Right cardiac atrium (tissue), 5 donors: ENCODE data around the gene TSPAN31. TPM values are rescaled to one million over a fixed set of nuclear protein-coding genes. Genes with fewer than 3 reads are reported as not detected.

Experiments used
- ATAC-seq, 2 donors: fragments of 200-7000 bp; cut with Tn5 transposase; one replicate each; pipeline versions ENCODE4 v1.8.0 to v1.9.1; 2020; ENCODE audit warnings: moderate library complexity in 2 of 2, mild to moderate bottlenecking in 1 of 2
- DNase-seq, 3 donors: peaks; one replicate each; pipeline ENCODE4 v3.0.0-alpha.2; 2020
- H3K27ac ChIP-seq: one replicate; pipeline ENCODE4 v1.5.1; 2013; ENCODE audit warnings: mild to moderate bottlenecking, low read length, control low read depth, moderate library complexity
- H3K27me3 ChIP-seq: one replicate; pipeline ENCODE4 v1.6.1; 2013; ENCODE audit not compliant: control insufficient read depth, insufficient read depth
- H3K4me1 ChIP-seq: one replicate; pipeline ENCODE4 v1.6.1; 2013; ENCODE audit warnings: low read length; ENCODE audit not compliant: control insufficient read depth, insufficient read depth
- H3K4me3 ChIP-seq: one replicate; pipeline ENCODE4 v1.5.1; 2013; ENCODE audit warnings: low read length, control low read depth
- H3K9me3 ChIP-seq: one replicate; pipeline ENCODE4 v1.6.1; 2013; ENCODE audit warnings: low read length; ENCODE audit not compliant: control insufficient read depth
- WGBS: extraction: QIAGEN DNeasy Blood & Tissue Kit; methylation state at CpG from one replicate; pipeline ENCODE4 v1.1.7; 2013; 5-methylcytosine and 5-hydroxymethylcytosine counted together
- intact Hi-C, 4 donors: fragments of 100-400 bp; cut with DNase I; formaldehyde crosslinking; loops; one replicate each; pipeline versions ENCODE4 v1.11.0 to v1.14.0; 2022 to 2023
- polyA plus RNA-seq: library from polyadenylated mRNA; stranded (reverse); fragments of 200-250 nt; gene quantifications from one replicate; pipeline ENCODE4 v1.2.3, GENCODE V29; 2013
- total RNA-seq, 4 donors: library from RNA; stranded (reverse); fragmentation: NEBNext Ultra II Directional; extraction: Animal tissue kit (Norgen Biotek cat#: 25700); gene quantifications; one replicate each; pipeline ENCODE4 v1.2.1, GENCODE V29; 2021
- donor health status: healthy with polysubstance abuse.
- donor health status: DM: no; HTN: yes; CAD: no.
- donor health status: DM: no; HTN: no; CAD: no.
- donor health status: DM: no; HTN: yes; CAD: no; lungs with severe emphysema.
- donor health status: DM: yes; HTN: yes; CAD: no.

Gene TSPAN31
- total and polyA plus RNA-seq, 5 donors = 31.5 to 43.9 (median 35.2) TPM

DNA sequence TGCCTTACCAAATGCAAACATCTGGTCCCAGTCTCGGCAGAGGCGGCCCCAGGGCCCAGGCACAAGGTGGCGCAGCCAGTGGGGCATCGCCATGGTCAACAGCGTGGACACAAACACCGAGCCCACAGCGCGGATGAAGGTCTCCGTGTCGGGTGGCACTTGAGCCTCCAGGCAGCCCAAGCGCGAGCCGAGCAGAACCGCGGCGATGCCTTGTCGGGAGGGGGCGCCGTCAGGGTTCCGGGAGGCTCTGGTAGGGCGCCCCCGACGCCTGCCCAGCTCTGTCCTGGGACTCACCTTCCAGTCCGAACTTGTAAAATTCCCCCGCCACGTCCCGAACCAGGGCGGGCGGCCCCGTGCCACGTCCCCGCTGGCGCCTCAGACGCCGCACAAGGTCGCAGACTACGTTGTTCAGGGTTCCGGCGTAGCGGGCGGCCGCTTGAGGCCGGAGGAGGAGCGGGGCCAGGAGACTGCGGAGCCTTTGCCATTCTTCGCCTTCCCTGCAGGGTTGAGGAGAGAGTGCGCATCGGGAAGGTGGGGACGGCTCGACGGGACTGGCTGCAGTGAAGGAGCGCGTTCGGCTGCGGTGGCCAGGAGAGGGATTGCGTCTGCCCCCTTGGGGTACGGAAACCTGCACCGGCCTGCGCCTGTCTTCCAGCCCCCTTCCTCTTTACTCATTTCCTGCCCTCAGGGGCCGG is 20.3 kb downstream of the TSPAN31 start:
- Histone ChIP-seq H3K4me3 (peak overlapping the region; percentile 14), H3K4me1 (peaks cover 4% of the 10 kb centered on the region), H3K27ac (no peak overlapping the region), H3K27me3 (no peaks in the 10 kb centered on the region), H3K9me3 (no peaks in the 10 kb centered on the region)
- WGBS = 1% methylated on average over 60 of the region's 60 CpGs
- intact Hi-C loops = no loop called here
- DNase-seq (peak in 2 of 3 donors; percentile 73 to 74), ATAC-seq (peak; percentile 36 to 54)

DNA sequence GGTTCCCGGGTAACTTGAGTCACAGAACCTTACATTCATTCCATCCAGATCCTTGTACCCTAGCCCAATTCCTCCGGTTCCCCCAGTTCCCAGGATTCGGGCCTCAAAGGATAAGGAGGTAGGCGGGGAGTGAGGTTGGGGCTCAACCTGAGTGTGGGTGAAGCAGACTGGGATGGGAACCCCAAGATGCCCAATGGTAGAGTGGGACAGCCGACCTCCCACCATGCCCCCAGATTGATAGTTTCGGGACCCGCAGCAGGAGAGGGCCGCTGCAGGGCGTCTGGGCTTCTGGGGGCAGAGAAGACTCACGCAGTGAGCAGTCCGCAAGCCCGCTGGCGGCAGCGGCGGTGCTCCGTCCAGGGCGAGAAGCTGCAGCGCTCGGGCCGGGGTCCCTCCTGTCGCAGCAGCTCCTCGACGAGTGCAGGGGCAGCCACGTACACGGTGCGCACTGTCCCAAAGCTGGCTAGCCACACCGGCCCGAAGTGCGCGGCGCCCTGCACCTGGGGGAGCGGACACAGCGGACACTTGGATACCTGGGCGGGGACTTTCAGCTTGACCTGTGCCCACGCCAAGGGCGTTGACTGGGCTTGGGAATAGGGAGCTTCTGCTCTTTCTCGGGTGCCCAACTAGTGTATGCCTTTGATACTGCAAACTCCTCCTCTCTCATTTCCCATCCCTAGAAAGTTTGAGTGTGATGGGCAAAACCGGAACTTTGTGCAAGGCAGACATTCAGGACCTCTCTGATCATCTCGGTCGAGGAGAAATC is 21.0 kb downstream of the TSPAN31 start:
- no peak for DNase-seq
- peak; percentile 11 to 16 for ATAC-seq
- no peaks in the 10 kb centered on the region for H3K27me3 ChIP-seq

GRCh38 chr12:57766464-57767304 is 21.8 kb downstream of the TSPAN31 start, which contains the start of gene CYP27B1:
TSS of gene CYP27B1 (minus strand) at chr12:57767078. CDS start at chr12:57767041, 37 bp downstream.
- Histone ChIP-seq H3K9me3 (no peaks in the 10 kb centered on the region), H3K4me1 (peaks cover 7% of the 10 kb centered on the region), H3K4me3 (peak within 1 kb of the TSS; percentile 22), H3K27ac (no peak within 1 kb of the TSS), H3K27me3 (no peaks in the 10 kb centered on the region)
- WGBS = 4% methylated on average over 38 of the region's 38 CpGs
- ATAC-seq (peak; percentile 8 to 18), DNase-seq (peak; percentile 55 to 80 (median 71))
- intact Hi-C loops = no loop called here

More for the DNA sequence above, 21.0 kb downstream of the TSPAN31 start:
- Histone ChIP-seq H3K27ac (no peak overlapping the region), H3K9me3 (no peaks in the 10 kb centered on the region), H3K4me3 (peak overlapping the region; percentile 22), H3K4me1 (peaks cover 4% of the 10 kb centered on the region)
- intact Hi-C loops = no loop called here
- 2% methylated on average over 40 of the region's 40 CpGs for WGBS

- Histone ChIP-seq H3K27ac (no peak overlapping the region), H3K27me3 (no peaks in the 10 kb centered on the region), H3K9me3 (no peaks in the 10 kb centered on the region), H3K4me3 (no peak overlapping the region), H3K4me1 (peaks cover 7% of the 10 kb centered on the region)
- no peak for DNase-seq
- ATAC-seq = no peak
- intact Hi-C loops = no loop called here
Observed at GRCh38 chr12:57767305-57767698, 22.5 kb downstream of the TSPAN31 start.

DNA sequence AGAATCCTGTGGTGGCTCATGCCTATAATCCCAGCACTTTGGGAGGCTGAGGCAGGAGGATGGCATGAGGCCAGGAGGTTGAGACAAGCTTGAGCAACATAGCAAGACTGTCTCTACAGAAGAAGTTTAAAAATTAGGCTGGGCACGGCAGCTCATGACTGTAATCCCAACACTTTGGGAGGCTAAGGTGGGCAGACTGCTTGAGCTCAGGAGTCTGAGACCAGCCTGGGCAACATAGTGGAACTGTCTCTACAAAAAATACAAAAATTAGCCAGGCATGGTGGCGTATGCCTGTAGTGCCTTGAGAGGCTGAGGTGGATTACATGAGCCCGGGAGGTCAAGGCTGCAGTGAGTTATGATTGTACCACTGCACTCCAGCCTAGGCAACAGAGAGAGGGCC is 23.0 kb downstream of the TSPAN31 start:
- H3K4me1 ChIP-seq = peaks cover 7% of the 10 kb centered on the region
- ATAC-seq = no peak

GRCh38 chr12:57769594-57769993 is 24.8 kb downstream of the TSPAN31 start:
- Histone ChIP-seq H3K4me3 (no peak overlapping the region), H3K27me3 (no peaks in the 10 kb centered on the region), H3K9me3 (no peaks in the 10 kb centered on the region), H3K27ac (no peak overlapping the region), H3K4me1 (peaks cover 7% of the 10 kb centered on the region)
- ATAC-seq = no peak
- WGBS = 97% methylated on average over 11 of the region's 11 CpGs
- intact Hi-C loops = no loop called here
- no peak for DNase-seq

More for the DNA sequence above, 23.0 kb downstream of the TSPAN31 start:
- Histone ChIP-seq H3K27ac (no peak overlapping the region), H3K27me3 (no peaks in the 10 kb centered on the region), H3K4me3 (no peak overlapping the region), H3K9me3 (no peaks in the 10 kb centered on the region)
- no peak for DNase-seq
- intact Hi-C loops = no loop called here
- WGBS = 95% methylated on average over 3 of the region's 3 CpGs

- no peak overlapping the region for H3K27ac ChIP-seq
- no peak for DNase-seq
- intact Hi-C loops = no loop called here
Observed at GRCh38 chr12:57770734-57771133, 25.9 kb downstream of the TSPAN31 start.

DNA sequence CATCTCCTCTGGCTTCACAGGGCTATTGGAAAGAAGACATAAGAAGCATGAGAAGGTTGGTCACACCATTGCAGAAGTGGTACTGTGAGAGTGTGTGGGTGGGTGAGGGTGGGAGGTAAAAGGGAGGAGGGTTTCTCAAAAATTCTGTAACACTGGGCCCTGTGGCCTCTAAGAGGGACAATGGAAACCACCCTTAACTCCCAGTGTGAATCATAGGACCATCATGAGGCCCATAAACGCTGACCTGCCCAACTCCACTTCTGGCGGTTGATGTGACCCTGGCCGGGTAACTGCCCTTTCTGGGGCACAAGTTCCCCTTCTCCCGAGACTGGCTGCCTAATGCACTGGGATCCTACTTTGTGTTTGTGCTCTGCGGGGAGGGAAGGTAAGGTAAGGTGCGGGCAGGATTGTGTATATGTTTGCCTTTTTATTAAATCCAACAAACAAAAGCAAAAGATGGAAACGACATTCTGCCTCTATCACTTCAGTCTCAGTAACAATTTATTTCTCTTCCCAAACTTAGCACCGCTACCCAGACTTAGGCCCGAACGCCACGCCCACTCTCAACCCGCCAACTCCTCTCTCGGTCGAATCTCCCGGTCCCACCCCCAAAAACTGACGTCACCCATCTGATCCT is 26.5 kb downstream of the TSPAN31 start:
- 2% methylated on average over 16 of the region's 16 CpGs for WGBS
- Histone ChIP-seq H3K4me3 (peak overlapping the region; percentile 49), H3K9me3 (no peaks in the 10 kb centered on the region), H3K27me3 (no peaks in the 10 kb centered on the region), H3K4me1 (peaks cover 3% of the 10 kb centered on the region), H3K27ac (peak overlapping the region; percentile 34)
- intact Hi-C loops = no loop called here
- peak; percentile 83 to 89 for ATAC-seq
- DNase-seq = peak; percentile 94 to 96 (median 95)

More at GRCh38 chr12:57770734-57771133, 25.9 kb downstream of the TSPAN31 start:
- Histone ChIP-seq H3K4me1 (peaks cover 3% of the 10 kb centered on the region), H3K4me3 (no peak overlapping the region), H3K9me3 (no peaks in the 10 kb centered on the region), H3K27me3 (no peaks in the 10 kb centered on the region)
- ATAC-seq = no peak
- 90% methylated on average over 4 of the region's 4 CpGs for WGBS

GRCh38 chr12:57771873-57772428 is 27.1 kb downstream of the TSPAN31 start, which contains the start of gene METTL1:
TSS of gene METTL1 (minus strand) at chr12:57772105. CDS start at chr12:57772083, 22 bp downstream.
- H3K9me3 ChIP-seq = no peaks in the 10 kb centered on the region
- WGBS = under 1% methylated on average over 28 of the region's 28 CpGs
- peak; percentile 95 to 98 (median 97) for DNase-seq
- no peaks in the 10 kb centered on the region for H3K27me3 ChIP-seq
- intact Hi-C loops = no loop called here
- peak within 1 kb of the TSS; percentile 49 for H3K4me3 ChIP-seq
- peaks cover 3% of the 10 kb centered on the region for H3K4me1 ChIP-seq
- H3K27ac ChIP-seq = peak within 1 kb of the TSS; percentile 73
- peak; percentile 96 to 97 for ATAC-seq
